DMS 273 (cell line): ENCODE data around the gene RBM15.

ENCODE experiments used
- DNase-seq: peaks from one replicate; lab custom pipeline; 2025; ENCODE audit not compliant: unreplicated experiment; lab: John Stamatoyannopoulos, UW

The RBM15 gene

GRCh38 chr1:110347182-110347893 lies 8.2 kb downstream of the RBM15 start:
- peak; percentile 46 for DNase-seq

- DNase-seq: no peak
Measured at GRCh38 chr1:110348050-110348449, 8.9 kb downstream of the RBM15 start.

- no peak for DNase-seq
Measured at GRCh38 chr1:110348771-110349170, 9.6 kb downstream of the RBM15 start.

- no peak for DNase-seq
Measured at GRCh38 chr1:110350360-110350759, 11.2 kb downstream of the RBM15 start.

GRCh38 chr1:110355321-110355720 lies 16.1 kb downstream of the RBM15 start:
- DNase-seq: no peak

GRCh38 chr1:110356379-110356778 lies 17.2 kb downstream of the RBM15 start:
- DNase-seq: no peak

- no peak for DNase-seq
Measured at GRCh38 chr1:110360431-110360830, 21.3 kb downstream of the RBM15 start.

GRCh38 chr1:110361856-110362255 lies 22.7 kb downstream of the RBM15 start:
- no peak for DNase-seq

GRCh38 chr1:110364221-110364620 lies 25.0 kb downstream of the RBM15 start:
- DNase-seq: no peak

GRCh38 chr1:110370827-110371226 lies 31.6 kb downstream of the RBM15 start:
- DNase-seq: no peak

- no peak for DNase-seq
Measured at GRCh38 chr1:110375490-110375889, 36.3 kb downstream of the RBM15 start.

GRCh38 chr1:110380672-110381283 lies 41.6 kb downstream of the RBM15 start:
- DNase-seq: no peak

GRCh38 chr1:110383251-110383990 lies 44.2 kb downstream of the RBM15 start:
- no peak for DNase-seq

GRCh38 chr1:110384581-110385321 lies 45.6 kb downstream of the RBM15 start:
- no peak for DNase-seq

GRCh38 chr1:110385369-110385768 lies 46.2 kb downstream of the RBM15 start:
- DNase-seq: no peak

- no peak for DNase-seq
Measured at GRCh38 chr1:110387048-110387754, 48.0 kb downstream of the RBM15 start.

- peak; percentile 67 for DNase-seq
Measured at GRCh38 chr1:110390096-110390495, 50.9 kb downstream of the RBM15 start.

GRCh38 chr1:110390692-110391245 lies 51.6 kb downstream of the RBM15 start, which contains the start of gene SLC16A4:
SLC16A4 (minus strand) TSS chr1:110391026; CDS start chr1:110389323, 1,703 bp downstream.
- peak; percentile 90 for DNase-seq

GRCh38 chr1:110393286-110393685 lies 54.1 kb downstream of the RBM15 start:
- no peak for DNase-seq
